NCI-H2081 treated with DMSO at 0.1 percent for 48 hours (cell line): ENCODE results near the gene CCBE1.

ENCODE experiments used
- DNase-seq: peaks from one replicate; lab custom pipeline; 2025; lab: John Stamatoyannopoulos, UW

CCBE1 gene

GRCh38 chr18:59619816-59620215 is 77.4 kb downstream of the CCBE1 start:
- no peak for DNase-seq

- no peak for DNase-seq
These were observed 79.7 kb downstream of the CCBE1 start for GRCh38 chr18:59617468-59617932.

GRCh38 chr18:59616501-59616900 is 80.7 kb downstream of the CCBE1 start:
- no peak for DNase-seq

GRCh38 chr18:59613903-59614302 is 83.3 kb downstream of the CCBE1 start:
- no peak for DNase-seq

- DNase-seq = no peak
These were observed 84.8 kb downstream of the CCBE1 start for GRCh38 chr18:59612381-59612780.

GRCh38 chr18:59610546-59611140 is 86.6 kb downstream of the CCBE1 start:
- DNase-seq = no peak

- DNase-seq = no peak
These were observed 87.6 kb downstream of the CCBE1 start for GRCh38 chr18:59609654-59610053.

GRCh38 chr18:59607471-59607870 is 89.8 kb downstream of the CCBE1 start:
- no peak for DNase-seq

GRCh38 chr18:59607078-59607379 is 90.2 kb downstream of the CCBE1 start:
- DNase-seq = no peak

- no peak for DNase-seq
These were observed 90.8 kb downstream of the CCBE1 start for GRCh38 chr18:59606193-59607077.

GRCh38 chr18:59605633-59606192 is 91.5 kb downstream of the CCBE1 start:
- no peak for DNase-seq

- no peak for DNase-seq
These were observed 92.3 kb downstream of the CCBE1 start for GRCh38 chr18:59604877-59605276.

GRCh38 chr18:59597049-59597448 is 100.2 kb downstream of the CCBE1 start:
- DNase-seq = no peak

- DNase-seq = no peak
These were observed 103.9 kb downstream of the CCBE1 start for GRCh38 chr18:59593291-59593717.

- no peak for DNase-seq
These were observed 104.6 kb downstream of the CCBE1 start for GRCh38 chr18:59592624-59593023.

- DNase-seq = no peak
These were observed 114.8 kb downstream of the CCBE1 start for GRCh38 chr18:59582395-59582794.

GRCh38 chr18:59579509-59579908 is 117.7 kb downstream of the CCBE1 start:
- DNase-seq = no peak

- DNase-seq = no peak
These were observed 119.9 kb downstream of the CCBE1 start for GRCh38 chr18:59577386-59577655.

GRCh38 chr18:59576541-59577385 is 120.5 kb downstream of the CCBE1 start:
- DNase-seq = no peak

GRCh38 chr18:59575995-59576394 is 121.2 kb downstream of the CCBE1 start:
- DNase-seq = no peak

GRCh38 chr18:59573962-59574361 is 123.3 kb downstream of the CCBE1 start:
- DNase-seq = no peak

- DNase-seq = no peak
These were observed 125.3 kb downstream of the CCBE1 start for GRCh38 chr18:59571902-59572301.

- DNase-seq = no peak
These were observed 126.4 kb downstream of the CCBE1 start for GRCh38 chr18:59570796-59571195.
